Muscle of leg (tissue), 11 donors: ENCODE data around the gene ALDH3A1. TPM values are rescaled to one million over a fixed set of nuclear protein-coding genes. Genes with fewer than 3 reads are reported as not detected.

Experiments
- DNase-seq: peaks from one replicate; pipeline ENCODE4 v3.0.0; 2013
- H3K27ac ChIP-seq: one replicate; pipeline ENCODE4 v1.5.1; 2013; ENCODE audit warnings: mild to moderate bottlenecking, low read length, control low read depth
- H3K27me3 ChIP-seq: one replicate; pipeline ENCODE4 v1.6.1; 2013; ENCODE audit warnings: low read length; ENCODE audit not compliant: control insufficient read depth, insufficient read depth
- H3K36me3 ChIP-seq: one replicate; pipeline ENCODE4 v1.6.1; 2013; ENCODE audit warnings: low read length; ENCODE audit not compliant: control insufficient read depth, insufficient read depth
- H3K4me1 ChIP-seq: one replicate; pipeline ENCODE4 v1.6.1; 2013; ENCODE audit warnings: low read length; ENCODE audit not compliant: control insufficient read depth, insufficient read depth
- H3K4me3 ChIP-seq: one replicate; pipeline ENCODE4 v1.5.1; 2013; ENCODE audit warnings: low read length, control low read depth
- H3K9me3 ChIP-seq: replicated peaks from 2 replicates; pipeline ENCODE4 v1.6.1; 2013; ENCODE audit warnings: low read depth, low read length; ENCODE audit not compliant: control insufficient read depth
- WGBS: methylation state at CpG from one replicate; pipeline ENCODE4 v1.1.5; 2013; ENCODE audit warnings: missing lambda C conversion rate; ENCODE audit not compliant: insufficient coverage; 5-methylcytosine and 5-hydroxymethylcytosine counted together
- polyA plus RNA-seq, 8 donors: library from polyadenylated mRNA; unstranded; fragments of 120-200 nt; gene quantifications; one replicate each; pipeline versions ENCODE4 v1.2.1 to v1.2.3, GENCODE V29; 2013; ENCODE audit warnings: inconsistent platforms in 1 of 8, low replicate concordance in 1 of 8; ENCODE audit not compliant: insufficient read length in 8 of 8, insufficient read depth in 1 of 8
- total RNA-seq: library from RNA; stranded (reverse); fragments of 120-200 nt; gene quantifications from one replicate; pipeline ENCODE4 v1.2.4, GENCODE V29; 2013

ALDH3A1 gene
- total and polyA plus RNA-seq, 9 donors = 0.18 to 0.57 (median 0.29) TPM

DNA sequence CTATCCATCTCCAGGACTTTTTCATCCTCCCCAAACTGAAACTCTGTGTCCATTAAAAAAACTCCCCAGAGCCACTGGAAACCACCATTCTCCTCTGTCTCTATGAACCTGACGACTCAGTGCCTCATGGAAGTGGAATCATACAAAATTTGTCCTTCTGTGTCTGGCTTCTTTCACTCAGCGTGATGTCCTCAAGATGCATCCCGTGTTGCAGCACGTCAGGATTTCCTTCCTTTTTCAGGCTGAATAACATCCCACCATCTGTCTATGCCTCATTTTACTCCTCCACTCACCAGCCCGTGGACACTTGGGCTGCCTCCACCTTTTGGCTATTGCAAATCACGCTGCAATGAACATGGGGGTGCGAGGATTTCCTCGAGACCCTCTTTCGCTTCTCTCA lies 12.6 kb upstream of the ALDH3A1 start:
- Histone ChIP-seq H3K36me3 (no peaks in the 10 kb centered on the region), H3K4me3 (no peak overlapping the region), H3K27ac (no peak overlapping the region), H3K27me3 (no peaks in the 10 kb centered on the region), H3K9me3 (no peaks in the 10 kb centered on the region), H3K4me1 (peaks cover 11% of the 10 kb centered on the region)
- WGBS = 48% methylated on average over 6 of the region's 9 CpGs
- no peak for DNase-seq

DNA sequence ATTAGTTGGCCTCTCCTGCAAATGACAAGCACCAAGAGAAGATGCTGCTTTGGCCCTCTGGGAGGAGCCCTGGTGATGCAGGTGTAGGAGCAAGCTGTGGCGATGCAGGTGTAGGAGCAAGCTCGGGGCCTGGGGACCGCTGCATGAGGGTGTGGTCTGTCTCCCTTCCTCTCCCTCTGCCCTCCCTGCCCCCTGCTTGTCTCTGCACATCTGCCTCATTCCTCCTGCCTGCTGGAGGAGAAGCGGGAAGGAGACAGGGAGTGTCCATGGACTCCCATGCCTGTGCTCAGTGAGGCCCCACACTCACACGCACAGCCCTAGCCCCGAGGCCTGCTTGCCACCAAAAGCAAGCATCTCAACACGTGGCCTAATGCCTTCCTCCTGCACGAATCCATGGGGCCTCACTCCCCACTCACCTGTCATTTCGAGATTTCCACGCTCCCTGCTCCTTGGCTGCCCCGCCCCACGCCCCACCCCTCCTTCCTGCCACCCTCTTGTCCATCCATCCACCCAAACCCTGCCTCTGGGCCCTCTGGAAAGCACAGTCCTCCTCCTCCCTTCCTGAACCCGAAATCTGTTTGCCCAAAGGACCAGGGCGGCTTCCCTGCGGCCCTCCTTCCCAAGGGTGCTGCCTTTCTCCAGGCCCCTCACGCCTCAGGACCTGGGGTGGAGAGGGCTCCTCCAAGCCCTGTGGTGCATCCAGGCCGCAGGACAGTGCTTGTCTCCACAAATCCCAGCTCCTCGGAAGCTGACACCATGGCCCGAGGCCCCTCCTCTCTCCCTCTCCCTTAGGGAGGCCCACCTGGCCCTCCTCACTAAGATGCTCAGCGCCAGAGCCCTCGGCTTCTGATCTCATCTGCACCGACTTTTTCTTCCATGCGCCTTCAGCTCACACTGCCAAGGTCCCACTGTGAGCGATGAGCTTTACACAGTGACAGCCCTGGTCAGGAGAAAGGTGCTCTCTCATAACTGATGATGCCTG lies 11.8 kb upstream of the ALDH3A1 start:
- no peaks in the 10 kb centered on the region for H3K9me3 ChIP-seq
- H3K4me3 ChIP-seq = no peak overlapping the region
- H3K27ac ChIP-seq = no peak overlapping the region
- DNase-seq = no peak
- H3K4me1 ChIP-seq = peaks cover 11% of the 10 kb centered on the region
- WGBS = 68% methylated on average over 20 of the region's 24 CpGs
- H3K36me3 ChIP-seq = no peaks in the 10 kb centered on the region
- no peaks in the 10 kb centered on the region for H3K27me3 ChIP-seq

- WGBS = 81% methylated on average over 2 of the region's 12 CpGs
- DNase-seq = no peak
- Histone ChIP-seq H3K4me1 (peaks cover 18% of the 10 kb centered on the region), H3K36me3 (no peaks in the 10 kb centered on the region), H3K27me3 (no peaks in the 10 kb centered on the region), H3K27ac (no peak overlapping the region), H3K4me3 (no peak overlapping the region), H3K9me3 (no peaks in the 10 kb centered on the region)
Measured at GRCh38 chr17:19757536-19758180, 9.6 kb upstream of the ALDH3A1 start.

- Histone ChIP-seq H3K4me1 (peaks cover 17% of the 10 kb centered on the region), H3K27ac (no peak overlapping the region), H3K4me3 (no peak overlapping the region), H3K36me3 (no peaks in the 10 kb centered on the region), H3K9me3 (no peaks in the 10 kb centered on the region), H3K27me3 (no peaks in the 10 kb centered on the region)
- DNase-seq = no peak
- 78% methylated on average over 5 of the region's 10 CpGs for WGBS
Measured at GRCh38 chr17:19756546-19756945, 8.4 kb upstream of the ALDH3A1 start.

GRCh38 chr17:19755821-19756510 lies 7.9 kb upstream of the ALDH3A1 start:
- Histone ChIP-seq H3K4me1 (peaks cover 16% of the 10 kb centered on the region), H3K27me3 (no peaks in the 10 kb centered on the region), H3K9me3 (no peaks in the 10 kb centered on the region), H3K27ac (no peak overlapping the region), H3K36me3 (no peaks in the 10 kb centered on the region), H3K4me3 (no peak overlapping the region)
- 96% methylated on average over 6 of the region's 11 CpGs for WGBS
- no peak for DNase-seq

DNA sequence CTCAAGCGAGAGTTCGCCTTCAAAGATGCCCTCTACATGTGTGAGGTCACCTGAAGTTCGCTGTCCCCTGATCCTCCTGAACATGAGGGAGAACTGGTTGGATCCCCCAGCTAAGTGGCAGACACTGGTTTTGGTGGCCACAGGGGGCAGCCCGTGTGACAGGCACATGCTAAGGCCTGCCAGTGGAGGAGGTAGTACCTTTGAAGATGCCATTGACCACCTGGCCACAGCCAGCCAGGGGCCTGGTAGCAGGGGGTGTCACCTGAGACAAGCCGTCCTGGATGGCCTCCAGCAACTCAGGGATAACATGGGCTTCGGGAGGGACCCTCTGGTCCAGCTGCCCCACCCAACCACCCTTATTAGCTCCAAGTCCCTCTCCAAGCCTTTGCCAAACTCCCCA lies 7.3 kb upstream of the ALDH3A1 start:
- peaks cover 14% of the 10 kb centered on the region for H3K4me1 ChIP-seq
- H3K27ac ChIP-seq = no peak overlapping the region
- no peaks in the 10 kb centered on the region for H3K36me3 ChIP-seq
- no peaks in the 10 kb centered on the region for H3K9me3 ChIP-seq
- H3K27me3 ChIP-seq = no peaks in the 10 kb centered on the region
- WGBS = 75% methylated on average over 6 of the region's 6 CpGs
- H3K4me3 ChIP-seq = no peak overlapping the region
- DNase-seq = no peak

DNA sequence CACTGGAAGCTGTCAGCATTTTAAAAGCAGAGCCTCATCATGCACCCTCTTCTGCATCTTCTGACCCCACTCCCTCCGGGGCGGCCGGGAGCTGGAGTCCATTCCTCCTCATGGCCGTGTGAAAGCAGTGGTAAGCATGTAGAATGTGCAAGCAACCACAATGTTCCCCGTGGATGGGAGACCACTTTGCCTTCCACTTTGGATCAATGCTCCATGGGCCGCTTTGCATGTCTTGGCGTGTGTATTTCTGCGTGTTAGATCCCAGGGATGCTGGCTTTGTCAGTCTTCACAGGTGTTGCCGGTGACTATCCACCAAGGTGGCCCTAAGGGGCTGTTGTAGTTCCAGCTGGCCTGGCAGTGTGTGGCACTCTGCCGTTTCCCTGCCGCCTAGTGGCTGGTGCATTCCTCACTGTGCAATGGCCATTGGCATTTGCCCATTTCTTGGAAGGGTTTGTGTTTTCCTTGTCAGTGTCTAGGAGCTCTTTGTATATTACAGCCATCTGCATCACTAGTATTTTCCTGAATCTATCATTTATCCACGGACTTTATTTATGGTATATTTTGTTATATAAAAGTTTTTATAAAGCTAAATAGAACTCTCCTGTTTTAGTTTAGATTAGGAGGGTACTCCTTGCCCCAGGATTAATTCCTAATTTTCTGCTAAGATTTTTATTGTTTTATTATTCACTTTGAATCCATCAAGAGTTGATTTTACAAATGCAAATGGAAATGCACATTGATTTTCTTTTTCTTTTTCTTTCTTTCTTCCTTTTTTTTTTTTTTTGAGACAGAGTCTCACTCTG lies 5.8 kb upstream of the ALDH3A1 start:
- no peak for DNase-seq
- WGBS = 74% methylated on average over 6 of the region's 12 CpGs

DNA sequence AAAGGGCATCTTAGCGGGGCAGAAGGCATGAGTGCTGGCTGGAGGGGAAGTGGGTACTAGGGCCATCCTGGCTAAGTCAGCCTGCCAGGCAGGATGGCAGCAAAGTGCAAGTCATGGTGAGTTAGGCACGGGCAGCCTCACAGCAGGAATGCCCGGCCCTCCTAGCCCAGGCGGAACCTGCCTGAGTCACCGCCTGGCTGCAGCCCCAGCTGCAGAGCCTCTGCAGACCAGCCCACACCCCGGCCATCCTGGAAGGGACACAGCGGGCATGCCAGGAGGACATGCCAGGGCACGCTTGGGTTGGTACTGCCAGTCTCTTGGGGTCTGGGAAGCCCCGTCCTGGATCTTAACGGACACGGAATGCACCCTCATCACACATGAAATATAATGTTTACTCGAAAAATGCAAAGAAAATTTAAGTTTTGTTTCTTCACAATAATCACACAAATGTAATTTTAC lies 5.0 kb upstream of the ALDH3A1 start:
- Histone ChIP-seq H3K27me3 (peaks cover 5% of the 10 kb centered on the region), H3K4me1 (peaks cover 23% of the 10 kb centered on the region), H3K27ac (peak overlapping the region; percentile 6), H3K36me3 (no peaks in the 10 kb centered on the region), H3K9me3 (no peaks in the 10 kb centered on the region), H3K4me3 (no peak overlapping the region)
- 79% methylated on average over 11 of the region's 12 CpGs for WGBS
- DNase-seq = peak; percentile 75

More for the DNA sequence above, 5.8 kb upstream of the ALDH3A1 start:
- Histone ChIP-seq H3K9me3 (no peaks in the 10 kb centered on the region), H3K36me3 (no peaks in the 10 kb centered on the region), H3K27ac (peak overlapping the region; percentile 62), H3K27me3 (no peaks in the 10 kb centered on the region), H3K4me1 (peaks cover 16% of the 10 kb centered on the region), H3K4me3 (no peak overlapping the region)

- Histone ChIP-seq H3K9me3 (no peaks in the 10 kb centered on the region), H3K27me3 (peaks cover 8% of the 10 kb centered on the region), H3K27ac (peak overlapping the region; percentile 6), H3K4me1 (peaks cover 27% of the 10 kb centered on the region), H3K4me3 (no peak overlapping the region), H3K36me3 (no peaks in the 10 kb centered on the region)
- WGBS = 86% methylated on average over 12 of the region's 15 CpGs
- no peak for DNase-seq
Measured at GRCh38 chr17:19752216-19753050, 4.3 kb upstream of the ALDH3A1 start.
